Pancreas (tissue), 10 donors: ENCODE measurements around the gene FCAMR. TPM values are rescaled to one million over a fixed set of nuclear protein-coding genes. Genes with fewer than 3 reads are reported as not detected.

Experiments used
- ATAC-seq, 4 donors: fragments of 200-7000 bp; cut with Tn5 transposase; one replicate each; pipeline versions ENCODE4 v1.8.0 to v1.9.1; 2020; ENCODE audit warnings: mild to moderate bottlenecking in 4 of 4, moderate library complexity in 4 of 4
- DNase-seq, 6 donors: peaks; one replicate each; pipeline ENCODE4 v3.0.0-alpha.2; 2020
- FAIRE-seq: peaks from 2 replicates; lab custom pipeline; 2012; peaks lifted over from hg19 to GRCh38; lab: Jason Lieb, UNC
- H3K27ac ChIP-seq, 4 donors: fragments of 200-600 bp; sonication (generic); 1 replicate in 3 of 4; 2 replicates in 1 of 4; pipeline versions ENCODE4 v1.5.0 to v1.8.0; 2020
- H3K27me3 ChIP-seq, 4 donors: fragments of 200-600 bp; one replicate each; pipeline ENCODE4 v1.8.0; 2021
- H3K36me3 ChIP-seq, 3 donors: fragments of 200-600 bp; sonication (generic) in 1 of 3; one replicate each; pipeline versions ENCODE4 v1.5.0 to v1.8.0; 2020 to 2021
- H3K4me1 ChIP-seq, 3 donors: fragments of 200-600 bp; one replicate each; pipeline ENCODE4 v1.8.0; 2021
- H3K4me3 ChIP-seq, 4 donors: fragments of 200-600 bp; sonication (generic) in 2 of 4; one replicate each; pipeline versions ENCODE4 v1.5.0 to v1.8.0; 2020 to 2021
- H3K9me3 ChIP-seq, 4 donors: fragments of 200-600 bp; one replicate each; pipeline ENCODE4 v1.8.0; 2021
- WGBS, 2 donors: extraction: QIAGEN DNeasy Blood & Tissue Kit; methylation state at CpG; one replicate each; pipeline ENCODE4 v1.1.7; 2013; 5-methylcytosine and 5-hydroxymethylcytosine counted together
- intact Hi-C, 3 donors: fragments of 100-400 bp; cut with DNase I; formaldehyde crosslinking; loops; one replicate each; pipeline versions ENCODE4 v1.11.1 to v1.14.2; 2022
- polyA plus RNA-seq, 2 donors: library from polyadenylated mRNA; stranded (reverse); fragments of 200-250 nt; gene quantifications; one replicate each; pipeline ENCODE4 v1.2.3, GENCODE V29; 2013
- total RNA-seq, 6 donors: library from RNA; stranded (reverse); fragmentation: NEBNext Ultra II Directional in 4 of 6; extraction: Animal tissue kit (Norgen Biotek cat#: 25700) in 4 of 6; gene quantifications; one replicate each; pipeline versions ENCODE4 v1.2.1 to v1.2.4, GENCODE V29; 2021 to 2023
- TF ChIP-seq, protein P1 (sequence below), 4 donors: fragments of 200-600 bp; sonication (generic) in 3 of 4; IDR thresholded peaks; one replicate each; pipeline versions ENCODE4 v1.5.0 to v1.8.0; 2021; ENCODE audit warnings: antibody characterized with exemption in 4 of 4
- donor health status: healthy with polysubstance abuse.
- donor health status: DM: no; HTN: no; CAD: no; lungs with moderate emphysema.
- donor health status: DM: no; HTN: no; CAD: no.
- donor health status: control.
- donor health status: control.
- donor health status: Bipolar disorder and iron deficiency.
- donor health status: DM: yes; HTN: yes; CAD: no.
- donor health status: DM: no; HTN: no; CAD: no.
- donor health status: DM: no; HTN: no; CAD: no.
- donor health status: DM: yes; HTN: yes; CAD: no.

Gene FCAMR, protein sequence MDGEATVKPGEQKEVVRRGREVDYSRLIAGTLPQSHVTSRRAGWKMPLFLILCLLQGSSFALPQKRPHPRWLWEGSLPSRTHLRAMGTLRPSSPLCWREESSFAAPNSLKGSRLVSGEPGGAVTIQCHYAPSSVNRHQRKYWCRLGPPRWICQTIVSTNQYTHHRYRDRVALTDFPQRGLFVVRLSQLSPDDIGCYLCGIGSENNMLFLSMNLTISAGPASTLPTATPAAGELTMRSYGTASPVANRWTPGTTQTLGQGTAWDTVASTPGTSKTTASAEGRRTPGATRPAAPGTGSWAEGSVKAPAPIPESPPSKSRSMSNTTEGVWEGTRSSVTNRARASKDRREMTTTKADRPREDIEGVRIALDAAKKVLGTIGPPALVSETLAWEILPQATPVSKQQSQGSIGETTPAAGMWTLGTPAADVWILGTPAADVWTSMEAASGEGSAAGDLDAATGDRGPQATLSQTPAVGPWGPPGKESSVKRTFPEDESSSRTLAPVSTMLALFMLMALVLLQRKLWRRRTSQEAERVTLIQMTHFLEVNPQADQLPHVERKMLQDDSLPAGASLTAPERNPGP
- total RNA-seq (not detected), polyA plus RNA-seq (not detected)

DNA sequence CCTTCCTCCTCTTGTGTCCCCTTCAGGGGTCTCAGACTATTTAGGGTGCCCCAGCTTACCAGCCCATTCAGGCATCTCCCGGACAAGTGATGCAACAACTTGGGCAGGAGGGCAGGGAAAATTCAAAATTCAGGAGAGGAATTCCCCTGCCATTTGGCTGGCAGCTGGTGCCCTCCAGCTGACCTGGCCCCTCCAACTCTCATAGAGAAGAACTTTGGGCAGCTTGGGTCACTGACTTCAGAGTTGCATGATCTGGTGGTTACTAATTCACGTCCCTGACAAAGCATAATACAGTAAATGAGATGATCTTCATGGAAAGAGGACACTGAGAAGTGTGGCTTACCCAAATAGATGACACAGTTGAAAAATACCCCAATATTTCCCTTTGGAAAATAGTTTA, at the start of gene FCAMR:
Gene FCAMR (minus strand): TSS at position 15 of the 400 bp plus-strand sequence. CDS start 335 bp downstream, outside the sequence.
- ATAC-seq (no peak), DNase-seq (no peak), FAIRE-seq (no peak)
- WGBS, 2 donors, result 81 to 86% methylated on average over 2 of the region's 2 CpGs
- TF ChIP-seq, protein P1, sequence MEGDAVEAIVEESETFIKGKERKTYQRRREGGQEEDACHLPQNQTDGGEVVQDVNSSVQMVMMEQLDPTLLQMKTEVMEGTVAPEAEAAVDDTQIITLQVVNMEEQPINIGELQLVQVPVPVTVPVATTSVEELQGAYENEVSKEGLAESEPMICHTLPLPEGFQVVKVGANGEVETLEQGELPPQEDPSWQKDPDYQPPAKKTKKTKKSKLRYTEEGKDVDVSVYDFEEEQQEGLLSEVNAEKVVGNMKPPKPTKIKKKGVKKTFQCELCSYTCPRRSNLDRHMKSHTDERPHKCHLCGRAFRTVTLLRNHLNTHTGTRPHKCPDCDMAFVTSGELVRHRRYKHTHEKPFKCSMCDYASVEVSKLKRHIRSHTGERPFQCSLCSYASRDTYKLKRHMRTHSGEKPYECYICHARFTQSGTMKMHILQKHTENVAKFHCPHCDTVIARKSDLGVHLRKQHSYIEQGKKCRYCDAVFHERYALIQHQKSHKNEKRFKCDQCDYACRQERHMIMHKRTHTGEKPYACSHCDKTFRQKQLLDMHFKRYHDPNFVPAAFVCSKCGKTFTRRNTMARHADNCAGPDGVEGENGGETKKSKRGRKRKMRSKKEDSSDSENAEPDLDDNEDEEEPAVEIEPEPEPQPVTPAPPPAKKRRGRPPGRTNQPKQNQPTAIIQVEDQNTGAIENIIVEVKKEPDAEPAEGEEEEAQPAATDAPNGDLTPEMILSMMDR (IDR thresholded peaks at IDR 0.05), result no peak
- Histone ChIP-seq H3K4me3 (no peak within 1 kb of the TSS), H3K27ac (no peak within 1 kb of the TSS), H3K4me1 (peaks cover 0 to 16% (median 9%) of the 10 kb centered on the region in 3 donors), H3K9me3 (no peaks in the 10 kb centered on the region), H3K27me3 (no peaks in the 10 kb centered on the region), H3K36me3 (no peaks in the 10 kb centered on the region)
- intact Hi-C loops, result no loop called here

DNA sequence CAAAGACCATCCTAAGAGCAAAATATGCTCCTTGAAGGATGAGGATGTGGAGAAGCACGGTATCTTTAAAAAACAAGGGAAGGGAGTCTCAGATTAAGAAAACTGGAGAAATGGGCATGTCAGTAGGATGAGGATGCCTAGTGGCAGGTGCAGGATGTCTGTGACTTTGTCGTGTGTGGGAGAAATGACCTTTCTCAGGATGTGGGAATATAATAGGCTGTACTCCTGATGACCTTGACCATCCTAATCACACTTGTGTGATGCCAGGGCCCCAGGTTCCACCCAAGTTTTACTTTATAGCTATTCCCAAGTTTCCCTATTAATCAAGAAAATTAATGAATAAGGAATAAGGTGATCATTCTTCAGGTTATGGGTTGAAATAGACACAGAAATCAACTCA, 49.4 kb upstream of the FCAMR start:
- no peak for DNase-seq
- no peaks in the 10 kb centered on the region for H3K9me3 ChIP-seq
- TF ChIP-seq, protein P1 (IDR thresholded peaks at IDR 0.05), result no peak
- FAIRE-seq, result no peak
- 44 to 56% methylated on average over 2 of the region's 2 CpGs for WGBS, 2 donors
- H3K4me1 ChIP-seq, result peaks cover 11 to 22% (median 17%) of the 10 kb centered on the region in 3 donors
- H3K27me3 ChIP-seq, result no peaks in the 10 kb centered on the region
- peaks cover 0 to 12% (median 5%) of the 10 kb centered on the region in 3 donors for H3K36me3 ChIP-seq
- intact Hi-C loops, result no loop called here
- no peak for ATAC-seq
- H3K4me3 ChIP-seq, result no peak overlapping the region
- no peak overlapping the region for H3K27ac ChIP-seq

DNA sequence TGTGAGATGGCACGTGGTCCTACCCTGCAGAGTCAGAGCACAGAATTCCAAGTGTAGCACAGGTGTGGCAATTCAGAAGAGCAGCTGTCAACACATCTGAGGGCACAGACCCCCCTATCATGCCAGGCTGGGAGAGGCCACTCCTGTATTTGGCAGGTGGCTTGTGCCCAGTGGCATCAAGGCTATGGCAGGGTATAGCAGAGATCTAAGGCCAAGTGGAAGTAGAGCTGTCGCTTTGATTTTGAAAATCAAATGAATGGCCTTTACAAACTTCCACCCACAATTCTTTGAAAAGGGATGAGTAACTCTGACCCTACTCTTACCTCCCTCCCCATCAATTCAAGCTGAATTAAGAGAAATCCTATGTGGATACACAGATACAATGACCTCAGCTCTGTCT, 48.9 kb upstream of the FCAMR start:
- H3K4me3 ChIP-seq, result no peak overlapping the region
- H3K9me3 ChIP-seq, result no peaks in the 10 kb centered on the region
- H3K27ac ChIP-seq, result no peak overlapping the region
- H3K4me1 ChIP-seq, result peaks cover 6 to 17% (median 12%) of the 10 kb centered on the region in 3 donors
- WGBS, 2 donors, result 89 to 93% methylated on average over 2 of the region's 2 CpGs
- intact Hi-C loops, result no loop called here
- peaks cover 0 to 12% (median 5%) of the 10 kb centered on the region in 3 donors for H3K36me3 ChIP-seq
- ATAC-seq, result peak in 1 of 4 donors; percentile 13
- no peak for FAIRE-seq
- TF ChIP-seq, protein P1 (IDR thresholded peaks at IDR 0.05), result no peak
- no peaks in the 10 kb centered on the region for H3K27me3 ChIP-seq
- no peak for DNase-seq

DNA sequence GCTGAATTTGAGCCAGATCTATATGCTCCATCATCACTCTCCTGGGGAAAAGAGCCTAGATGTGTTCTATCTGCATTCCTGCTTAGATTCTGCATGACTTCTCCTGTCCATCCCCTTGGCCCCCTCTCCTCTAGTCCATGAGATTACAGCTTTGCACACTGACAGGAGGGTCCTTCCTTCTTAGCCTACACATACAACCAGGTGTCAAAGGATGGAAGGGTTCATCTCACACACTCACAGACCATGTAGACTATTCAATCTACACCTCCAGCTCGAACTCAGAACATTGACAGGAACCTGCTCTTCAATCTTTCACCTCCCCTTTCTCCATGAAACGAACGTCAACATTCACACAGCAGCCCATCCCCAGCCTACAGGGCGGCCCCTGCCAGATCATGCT, 48.4 kb upstream of the FCAMR start:
- intact Hi-C loops, result no loop called here

More for the DNA sequence above, 48.4 kb upstream of the FCAMR start:
- H3K27me3 ChIP-seq, result no peaks in the 10 kb centered on the region
- TF ChIP-seq, protein P1 (IDR thresholded peaks at IDR 0.05), result no peak
- H3K27ac ChIP-seq, result no peak overlapping the region
- peak in 1 of 4 donors; percentile 2 for ATAC-seq
- H3K36me3 ChIP-seq, result peaks cover 0 to 12% (median 5%) of the 10 kb centered on the region in 3 donors
- H3K4me1 ChIP-seq, result peaks cover 3 to 13% (median 9%) of the 10 kb centered on the region in 3 donors
- no peak overlapping the region for H3K4me3 ChIP-seq
- DNase-seq, result no peak
- 86 to 91% methylated on average over 4 of the region's 4 CpGs for WGBS, 2 donors
- no peaks in the 10 kb centered on the region for H3K9me3 ChIP-seq
- no peak for FAIRE-seq
